ENCODE measurements around the gene SZRD1. TPM values are rescaled to one million over a fixed set of nuclear protein-coding genes. Genes with fewer than 3 reads are reported as not detected.

SZRD1 gene
- total and polyA plus RNA-seq, 9 of the 15 experiments (the other 6 are each of a cell fraction or from before 2014, with no cell fraction given) = 3.9 to 149 (median 82.5) TPM

GRCh38 chr1:16396591-16396990, 29.5 kb downstream of the SZRD1 start:
- H3K9me3 ChIP-seq (replicated peaks; ENCODE audit: control insufficient read depth, insufficient read depth, low read depth, low read length) = no peaks in the 10 kb centered on the region
- POLR2A ChIA-PET = interaction anchor here (0.6 kb wide), 3 partner anchors 15 to 217 kb away, joined by 3 to 4 read pairs (median 3); no protein-coding TSS in a partner anchor
- in situ Hi-C loops (cut with MboI) (no loop called here), intact Hi-C loops (cut with micrococcal nuclease) (no loop called here)
- peaks cover 14% of the 10 kb centered on the region; the same call in 1 of the 2 replicates for H4K20me1 ChIP-seq (replicated peaks; ENCODE audit: control insufficient read depth, insufficient read depth, low read length)
- FAIRE-seq = peak; percentile 19
- no peak for DNase-seq (ENCODE audit: extremely low read depth in 1 of 4, low spot score in 3 of 4)
- no TSS peak for BruUV-seq (replicated peaks)
- peak overlapping the region in 1 of 2 experiments; percentile 7; a peak in 1 of 4 replicates for H3K9ac ChIP-seq (ENCODE audit: insufficient read depth in 1 of 2, low read depth in 2 of 2, low read length in 2 of 2)
- peaks cover 70% of the 10 kb centered on the region for H3K36me3 ChIP-seq (ENCODE audit: control insufficient read depth, insufficient read depth, low read length)
- H3K27me3 ChIP-seq (ENCODE audit: control insufficient read depth in 2 of 2, insufficient read depth in 2 of 2, low read length in 2 of 2) = no peaks in the 10 kb centered on the region
- H3K27ac ChIP-seq (ENCODE audit: extremely low read depth, low read depth, low read length) = no peak overlapping the region; the same call in 2 of the 3 replicates
- CTCF ChIA-PET (ENCODE audit: low intra/inter-chr PET ratio) = no interaction called here
- H3K9me1 ChIP-seq (ENCODE audit: control insufficient read depth, insufficient read depth, low read length) = peaks cover 6% of the 10 kb centered on the region
- H2AFZ ChIP-seq (ENCODE audit: low read depth, low read length) = no peak overlapping the region
- peaks cover 2 to 7% of the 10 kb centered on the region in 2 experiments; a peak in 3 of 5 replicates for H3K4me1 ChIP-seq (replicated peaks in 1 of 2; ENCODE audit: control insufficient read depth in 2 of 2, insufficient read depth in 2 of 2, low read length in 2 of 2)
- H3K4me3 ChIP-seq = no peak overlapping the region
- peaks cover 22% of the 10 kb centered on the region for H3K79me2 ChIP-seq (ENCODE audit: control insufficient read depth, insufficient read depth, low read length)
- WGBS (ENCODE audit: insufficient coverage, low coverage, missing lambda C conversion rate) = 88% methylated on average over 7 of the region's 7 CpGs
- TF ChIP-seq SRF (CRISPR knock-in tag; IDR thresholded peaks at IDR 0.05) (no peak), POLR2AphosphoS2 (IDR thresholded peaks at IDR 0.05; ENCODE audit: low read length) (0 out of 2 replicates have a peak, but pooled peaks have one; percentile 39), FOXP4 (CRISPR knock-in tag; IDR thresholded peaks at IDR 0.05; ENCODE audit: borderline replicate concordance) (no peak), POLR2A (conservative IDR thresholded peaks at IDR 0.05) (0 out of 2 replicates have a peak, but pooled peaks have one; percentile 24), IRF2 (CRISPR knock-in tag; IDR thresholded peaks at IDR 0.05) (no peak), POLR2G (IDR thresholded peaks at IDR 0.05; ENCODE audit: low read depth, low read length) (0 out of 2 replicates have a peak, but pooled peaks have one; percentile 47), TRIM24 (IDR thresholded peaks at IDR 0.05) (no peak), HINFP (tag; conservative IDR thresholded peaks at IDR 0.05; ENCODE audit: low read depth) (no peak), KDM2B (CRISPR knock-in tag; IDR thresholded peaks at IDR 0.05) (no peak), ZBTB8A (IDR thresholded peaks at IDR 0.05; ENCODE audit: partially characterized antibody) (no peak), SREBF2 (CRISPR knock-in tag; IDR thresholded peaks at IDR 0.05) (no peak), AFF1 (IDR thresholded peaks at IDR 0.05; ENCODE audit: low read depth in 1 of 2, partially characterized antibody in 2 of 2) (no peak)
- TF ChIP-seq, protein P1, sequence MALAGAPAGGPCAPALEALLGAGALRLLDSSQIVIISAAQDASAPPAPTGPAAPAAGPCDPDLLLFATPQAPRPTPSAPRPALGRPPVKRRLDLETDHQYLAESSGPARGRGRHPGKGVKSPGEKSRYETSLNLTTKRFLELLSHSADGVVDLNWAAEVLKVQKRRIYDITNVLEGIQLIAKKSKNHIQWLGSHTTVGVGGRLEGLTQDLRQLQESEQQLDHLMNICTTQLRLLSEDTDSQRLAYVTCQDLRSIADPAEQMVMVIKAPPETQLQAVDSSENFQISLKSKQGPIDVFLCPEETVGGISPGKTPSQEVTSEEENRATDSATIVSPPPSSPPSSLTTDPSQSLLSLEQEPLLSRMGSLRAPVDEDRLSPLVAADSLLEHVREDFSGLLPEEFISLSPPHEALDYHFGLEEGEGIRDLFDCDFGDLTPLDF (CRISPR knock-in tag; IDR thresholded peaks at IDR 0.05) = no peak
- ATAC-seq = no peak
- no peak overlapping the region for H3K4me2 ChIP-seq (ENCODE audit: insufficient read depth, low read length)
